Upper lobe of right lung (tissue), 1 donor: ENCODE measurements around the gene DHDH. TPM values are rescaled to one million over a fixed set of nuclear protein-coding genes. Genes with fewer than 3 reads are reported as not detected.

Experiments used
- ATAC-seq: fragments of 200-7000 bp; cut with Tn5 transposase; one replicate; pipeline ENCODE4 v1.9.1; 2020; ENCODE audit warnings: mild to moderate bottlenecking, moderate library complexity
- DNase-seq: peaks from one replicate; pipeline ENCODE4 v3.0.0-alpha.2; 2020
- H3K27ac ChIP-seq: fragments of 200-600 bp; one replicate; pipeline ENCODE4 v1.8.0; 2022
- H3K27me3 ChIP-seq: fragments of 200-600 bp; one replicate; pipeline ENCODE4 v1.8.0; 2022; ENCODE audit warnings: mild to moderate bottlenecking
- H3K36me3 ChIP-seq: fragments of 200-600 bp; one replicate; pipeline ENCODE4 v1.8.0; 2022
- H3K4me1 ChIP-seq: fragments of 200-600 bp; one replicate; pipeline ENCODE4 v1.8.0; 2022
- H3K4me3 ChIP-seq: fragments of 200-600 bp; one replicate; pipeline ENCODE4 v1.8.0; 2022; ENCODE audit warnings: mild to moderate bottlenecking
- H3K9me3 ChIP-seq: fragments of 200-600 bp; one replicate; pipeline ENCODE4 v1.8.0; 2022
- CTCF ChIP-seq: fragments of 200-600 bp; IDR thresholded peaks from one replicate; pipeline ENCODE4 v1.8.0; 2022; ENCODE audit warnings: antibody characterized with exemption
- intact Hi-C: fragments of 100-400 bp; cut with DNase I; formaldehyde crosslinking; loops from one replicate; pipeline ENCODE4 v1.11.0; 2022
- total RNA-seq: library from RNA; stranded (reverse); fragmentation: NEBNext Ultra II Directional; extraction: Animal tissue kit (Norgen Biotek cat#: 25700); gene quantifications from one replicate; pipeline ENCODE4 v1.2.1, GENCODE V29; 2021
- donor health status: DM: no; HTN: yes; CAD: no; lungs with severe emphysema.

The DHDH gene
- total RNA-seq, 1 donor from 2014 or later, result 3.0 TPM

GRCh38 chr19:48928164-48929025, 5.1 kb upstream of the DHDH start:
- peak; percentile 68 for DNase-seq
- ATAC-seq, result peak; percentile 63

DNA sequence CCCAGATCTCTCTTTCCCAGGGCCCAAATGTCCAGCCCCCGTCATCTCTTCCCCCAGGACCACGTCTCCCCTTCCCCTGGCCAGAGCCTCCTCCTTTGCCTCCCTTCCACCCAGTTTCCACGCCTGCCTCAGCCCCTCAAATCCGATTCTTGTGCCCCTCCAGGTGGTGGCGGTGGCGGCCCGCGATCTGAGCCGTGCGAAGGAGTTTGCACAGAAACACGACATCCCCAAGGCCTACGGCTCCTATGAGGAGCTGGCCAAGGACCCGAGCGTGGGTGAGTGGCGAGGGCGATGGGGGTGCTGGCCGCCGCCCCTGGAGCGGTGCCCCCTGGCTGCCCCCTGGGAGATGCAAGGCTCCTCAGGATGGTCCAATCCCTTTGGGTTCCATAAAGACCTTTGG, 1.3 kb downstream of the DHDH start:
- ATAC-seq (no peak), DNase-seq (no peak)
- H3K36me3 ChIP-seq, result no peaks in the 10 kb centered on the region
- no peak for TF ChIP-seq CTCF
- intact Hi-C loops, result no loop called here
- H3K27me3 ChIP-seq, result no peaks in the 10 kb centered on the region
- H3K4me1 ChIP-seq, result peaks cover 10% of the 10 kb centered on the region
- H3K27ac ChIP-seq, result no peak overlapping the region
- H3K9me3 ChIP-seq, result no peaks in the 10 kb centered on the region
- H3K4me3 ChIP-seq, result no peak overlapping the region

More at GRCh38 chr19:48928164-48929025, 5.1 kb upstream of the DHDH start:
- TF ChIP-seq CTCF, result no peak
- no peaks in the 10 kb centered on the region for H3K9me3 ChIP-seq
- H3K36me3 ChIP-seq, result no peaks in the 10 kb centered on the region
- peaks cover 11% of the 10 kb centered on the region for H3K4me1 ChIP-seq
- peak overlapping the region; percentile 74 for H3K27ac ChIP-seq
- H3K4me3 ChIP-seq, result no peak overlapping the region
- intact Hi-C loops, result no loop called here
- H3K27me3 ChIP-seq, result no peaks in the 10 kb centered on the region

GRCh38 chr19:48935864-48936263, 2.4 kb downstream of the DHDH start:
- Histone ChIP-seq H3K4me1 (peaks cover 10% of the 10 kb centered on the region), H3K4me3 (no peak overlapping the region), H3K36me3 (no peaks in the 10 kb centered on the region), H3K27ac (no peak overlapping the region), H3K9me3 (no peaks in the 10 kb centered on the region), H3K27me3 (no peaks in the 10 kb centered on the region)
- ATAC-seq, result no peak
- TF ChIP-seq CTCF, result no peak
- no peak for DNase-seq
- intact Hi-C loops, result no loop called here

- DNase-seq (no peak), ATAC-seq (no peak)
- Histone ChIP-seq H3K4me1 (peaks cover 7% of the 10 kb centered on the region), H3K27me3 (no peaks in the 10 kb centered on the region), H3K4me3 (no peak overlapping the region), H3K27ac (no peak overlapping the region), H3K36me3 (no peaks in the 10 kb centered on the region), H3K9me3 (no peaks in the 10 kb centered on the region)
- TF ChIP-seq CTCF, result no peak
- intact Hi-C loops, result no loop called here
Observed at GRCh38 chr19:48938256-48938655, 4.8 kb downstream of the DHDH start.

GRCh38 chr19:48940902-48941301, 7.4 kb downstream of the DHDH start:
- H3K4me3 ChIP-seq, result no peak overlapping the region
- no peaks in the 10 kb centered on the region for H3K9me3 ChIP-seq
- no peak overlapping the region for H3K27ac ChIP-seq
- intact Hi-C loops, result no loop called here
- H3K27me3 ChIP-seq, result no peaks in the 10 kb centered on the region
- H3K36me3 ChIP-seq, result no peaks in the 10 kb centered on the region
- no peak for DNase-seq
- no peak for ATAC-seq
- no peaks in the 10 kb centered on the region for H3K4me1 ChIP-seq
- TF ChIP-seq CTCF, result no peak
